ENCODE measurements around the gene BRSK2. TPM values are rescaled to one million over a fixed set of nuclear protein-coding genes. Genes with fewer than 3 reads are reported as not detected.
"Not testable (repeated sequence)": the region's sequence is repeated elsewhere in the genome, so short reads cannot be mapped to it uniquely, and the experiment has no call there.

The BRSK2 gene
- total RNA-seq, 1 donor from 2014 or later: 1.7 TPM

DNA sequence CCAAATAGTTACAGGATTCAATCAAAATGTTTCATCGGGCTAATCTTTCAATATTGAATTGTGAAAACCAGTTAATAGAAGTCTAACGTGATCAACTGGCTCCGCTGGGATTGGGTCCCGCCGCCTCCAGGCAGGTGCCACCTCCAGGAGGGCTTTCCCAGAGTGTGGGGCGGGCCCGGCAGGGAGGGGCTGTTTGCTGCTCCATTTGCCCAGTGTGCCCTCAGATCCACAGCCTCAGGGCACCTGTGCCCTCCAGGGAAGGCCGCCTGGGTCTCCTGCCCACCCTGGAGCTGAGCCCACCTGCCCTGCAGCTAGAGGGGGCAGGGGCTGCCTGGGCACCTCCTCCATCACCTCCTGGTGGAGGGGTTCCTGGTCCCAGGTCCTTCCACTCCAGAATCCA is 17.9 kb downstream of the BRSK2 start:
- H3K36me3 Mint-ChIP-seq (ENCODE audit: unreplicated experiment): no peaks in the 10 kb centered on the region
- no peak for DNase-seq (ENCODE audit: extremely low spot score, unreplicated experiment)
- H3K27me3 Mint-ChIP-seq (ENCODE audit: unreplicated experiment): no peaks in the 10 kb centered on the region
- TF ChIP-seq, protein P1, sequence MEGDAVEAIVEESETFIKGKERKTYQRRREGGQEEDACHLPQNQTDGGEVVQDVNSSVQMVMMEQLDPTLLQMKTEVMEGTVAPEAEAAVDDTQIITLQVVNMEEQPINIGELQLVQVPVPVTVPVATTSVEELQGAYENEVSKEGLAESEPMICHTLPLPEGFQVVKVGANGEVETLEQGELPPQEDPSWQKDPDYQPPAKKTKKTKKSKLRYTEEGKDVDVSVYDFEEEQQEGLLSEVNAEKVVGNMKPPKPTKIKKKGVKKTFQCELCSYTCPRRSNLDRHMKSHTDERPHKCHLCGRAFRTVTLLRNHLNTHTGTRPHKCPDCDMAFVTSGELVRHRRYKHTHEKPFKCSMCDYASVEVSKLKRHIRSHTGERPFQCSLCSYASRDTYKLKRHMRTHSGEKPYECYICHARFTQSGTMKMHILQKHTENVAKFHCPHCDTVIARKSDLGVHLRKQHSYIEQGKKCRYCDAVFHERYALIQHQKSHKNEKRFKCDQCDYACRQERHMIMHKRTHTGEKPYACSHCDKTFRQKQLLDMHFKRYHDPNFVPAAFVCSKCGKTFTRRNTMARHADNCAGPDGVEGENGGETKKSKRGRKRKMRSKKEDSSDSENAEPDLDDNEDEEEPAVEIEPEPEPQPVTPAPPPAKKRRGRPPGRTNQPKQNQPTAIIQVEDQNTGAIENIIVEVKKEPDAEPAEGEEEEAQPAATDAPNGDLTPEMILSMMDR (IDR thresholded peaks at IDR 0.05): no peak
- H3K4me3 Mint-ChIP-seq (ENCODE audit: unreplicated experiment): no peak overlapping the region
- no peaks in the 10 kb centered on the region for H3K4me1 Mint-ChIP-seq (ENCODE audit: unreplicated experiment)
- no peaks in the 10 kb centered on the region for H3K9me3 Mint-ChIP-seq (ENCODE audit: unreplicated experiment)
- H3K27ac Mint-ChIP-seq (ENCODE audit: unreplicated experiment): no peak overlapping the region

- no peak for DNase-seq (ENCODE audit: extremely low spot score, unreplicated experiment)
- no peaks in the 10 kb centered on the region for H3K36me3 Mint-ChIP-seq (ENCODE audit: unreplicated experiment)
- H3K4me3 Mint-ChIP-seq (ENCODE audit: unreplicated experiment): no peak overlapping the region
- no peaks in the 10 kb centered on the region for H3K9me3 Mint-ChIP-seq (ENCODE audit: unreplicated experiment)
- no peaks in the 10 kb centered on the region for H3K27me3 Mint-ChIP-seq (ENCODE audit: unreplicated experiment)
- H3K4me1 Mint-ChIP-seq (ENCODE audit: unreplicated experiment): no peaks in the 10 kb centered on the region
- H3K27ac Mint-ChIP-seq (ENCODE audit: unreplicated experiment): no peak overlapping the region
- TF ChIP-seq, protein P1 (IDR thresholded peaks at IDR 0.05): no peak
Measured at GRCh38 chr11:1408346-1408745, 18.6 kb downstream of the BRSK2 start.

GRCh38 chr11:1409108-1409851 is 19.5 kb downstream of the BRSK2 start:
- H3K9me3 Mint-ChIP-seq (ENCODE audit: unreplicated experiment): no peaks in the 10 kb centered on the region
- TF ChIP-seq, protein P1 (IDR thresholded peaks at IDR 0.05): no peak
- DNase-seq (ENCODE audit: extremely low spot score, unreplicated experiment): no peak
- H3K4me3 Mint-ChIP-seq (ENCODE audit: unreplicated experiment): no peak overlapping the region
- H3K4me1 Mint-ChIP-seq (ENCODE audit: unreplicated experiment): no peaks in the 10 kb centered on the region
- no peaks in the 10 kb centered on the region for H3K27me3 Mint-ChIP-seq (ENCODE audit: unreplicated experiment)
- no peaks in the 10 kb centered on the region for H3K36me3 Mint-ChIP-seq (ENCODE audit: unreplicated experiment)
- H3K27ac Mint-ChIP-seq (ENCODE audit: unreplicated experiment): no peak overlapping the region

- H3K27me3 Mint-ChIP-seq (ENCODE audit: unreplicated experiment); H3K27ac Mint-ChIP-seq (ENCODE audit: unreplicated experiment); H3K9me3 Mint-ChIP-seq (ENCODE audit: unreplicated experiment); H3K4me3 Mint-ChIP-seq (ENCODE audit: unreplicated experiment); H3K36me3 Mint-ChIP-seq (ENCODE audit: unreplicated experiment); H3K4me1 Mint-ChIP-seq (ENCODE audit: unreplicated experiment); DNase-seq (ENCODE audit: extremely low spot score, unreplicated experiment): not testable (repeated sequence)
Measured at GRCh38 chr11:1409852-1410125, 20.1 kb downstream of the BRSK2 start.

- no peaks in the 10 kb centered on the region for H3K27me3 Mint-ChIP-seq (ENCODE audit: unreplicated experiment)
- H3K4me3 Mint-ChIP-seq (ENCODE audit: unreplicated experiment): no peak overlapping the region
- no peaks in the 10 kb centered on the region for H3K4me1 Mint-ChIP-seq (ENCODE audit: unreplicated experiment)
- no peaks in the 10 kb centered on the region for H3K9me3 Mint-ChIP-seq (ENCODE audit: unreplicated experiment)
- no peak for DNase-seq (ENCODE audit: extremely low spot score, unreplicated experiment)
- H3K36me3 Mint-ChIP-seq (ENCODE audit: unreplicated experiment): no peaks in the 10 kb centered on the region
- TF ChIP-seq, protein P1 (IDR thresholded peaks at IDR 0.05): no peak
- H3K27ac Mint-ChIP-seq (ENCODE audit: unreplicated experiment): no peak overlapping the region
Measured at GRCh38 chr11:1410366-1411291, 20.9 kb downstream of the BRSK2 start.

Measured in osteocyte (in vitro differentiated cells).